ENCODE data around the gene ARMC7. TPM values are rescaled to one million over a fixed set of nuclear protein-coding genes. Genes with fewer than 3 reads are reported as not detected.
"Not testable (repeated sequence)": the region's sequence is repeated elsewhere in the genome, so short reads cannot be mapped to it uniquely, and the experiment has no call there.

The ARMC7 gene
- polyA plus RNA-seq, 6 donors from 2014 or later = 2.0 to 6.0 (median 4.5) TPM

- not testable (repeated sequence) for H3K27ac Mint-ChIP-seq; H3K4me3 Mint-ChIP-seq; H3K36me3 Mint-ChIP-seq; DNase-seq; H3K9me3 Mint-ChIP-seq; ATAC-seq (ENCODE audit: low read depth in 2 of 2); H3K4me1 Mint-ChIP-seq; H3K27me3 Mint-ChIP-seq
Measured at GRCh38 chr17:75071478-75072271, 38.1 kb upstream of the ARMC7 start.

- H3K4me1 Mint-ChIP-seq; H3K36me3 Mint-ChIP-seq; DNase-seq; ATAC-seq (ENCODE audit: low read depth in 2 of 2); H3K9me3 Mint-ChIP-seq; H3K27me3 Mint-ChIP-seq; H3K27ac Mint-ChIP-seq; H3K4me3 Mint-ChIP-seq: not testable (repeated sequence)
Measured at GRCh38 chr17:75072909-75073308, 36.9 kb upstream of the ARMC7 start.

- H3K27ac Mint-ChIP-seq = no peak overlapping the region
- peaks cover 6 to 13% (median 12%) of the 10 kb centered on the region in 3 donors for H3K4me1 Mint-ChIP-seq
- no peaks in the 10 kb centered on the region for H3K9me3 Mint-ChIP-seq
- H3K36me3 Mint-ChIP-seq = no peaks in the 10 kb centered on the region
- ATAC-seq (ENCODE audit: low read depth in 2 of 2) (no peak), DNase-seq (no peak)
- H3K27me3 Mint-ChIP-seq = no peaks in the 10 kb centered on the region
- no peak overlapping the region for H3K4me3 Mint-ChIP-seq
Measured at GRCh38 chr17:75073618-75074047, 36.1 kb upstream of the ARMC7 start.

DNA sequence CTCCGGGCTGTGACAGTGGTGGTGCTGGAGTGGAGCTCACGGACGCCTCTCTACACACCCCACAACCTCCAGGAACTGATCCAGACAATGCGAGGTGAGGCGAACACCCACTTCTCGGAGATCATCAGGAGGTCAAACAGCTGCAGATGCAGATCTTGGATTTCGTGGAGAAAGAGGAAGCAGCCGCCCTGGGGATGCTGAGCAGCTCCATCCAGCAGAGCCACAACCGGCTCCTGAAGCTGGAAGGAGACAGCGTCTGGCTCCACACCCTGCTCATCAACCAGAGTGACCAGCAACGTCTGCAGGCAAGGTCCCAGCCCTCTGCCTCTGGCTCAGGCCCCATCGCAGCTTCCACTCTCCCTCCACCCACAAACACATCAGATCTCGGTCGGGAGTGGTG is 35.2 kb upstream of the ARMC7 start:
- ATAC-seq (ENCODE audit: low read depth in 2 of 2) = no peak

DNA sequence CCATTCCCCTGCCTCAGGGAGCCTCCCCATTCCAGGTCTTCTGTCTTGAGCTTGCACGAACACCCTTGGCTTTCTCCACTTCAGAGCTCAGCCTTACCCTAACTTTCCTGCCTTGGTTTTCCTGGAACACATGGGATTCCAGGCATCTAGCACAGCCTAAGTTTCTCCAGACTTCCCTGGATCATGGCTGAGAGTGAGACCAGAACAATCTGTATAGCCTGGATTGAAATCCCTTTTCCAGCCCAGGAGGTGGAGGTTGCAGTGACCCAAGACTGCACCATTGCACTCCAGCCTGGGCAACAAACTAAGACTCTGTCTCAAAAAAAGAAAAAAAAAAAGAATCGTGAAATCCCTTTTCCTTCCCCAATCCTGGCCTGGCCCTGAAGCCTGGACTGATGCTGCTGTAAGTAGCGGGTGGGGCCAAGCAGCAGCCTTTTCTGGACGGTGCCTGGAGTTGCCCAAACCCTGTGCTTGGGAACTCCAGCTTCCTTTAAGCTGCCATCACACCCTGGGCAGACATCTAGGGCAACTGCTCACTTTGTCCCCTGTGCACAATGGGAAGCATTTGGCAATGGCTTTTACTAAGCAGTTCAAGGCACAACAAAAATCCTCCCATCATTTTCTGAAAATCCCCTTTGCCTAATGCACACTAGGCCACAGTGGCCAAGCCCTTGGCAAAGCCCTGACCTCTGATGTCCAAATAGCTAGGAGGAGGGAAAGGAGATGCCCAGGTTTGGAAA is 34.0 kb upstream of the ARMC7 start:
- no peaks in the 10 kb centered on the region for H3K36me3 Mint-ChIP-seq
- H3K4me1 Mint-ChIP-seq = peaks cover 6 to 23% (median 18%) of the 10 kb centered on the region in 3 donors
- DNase-seq = no peak
- ATAC-seq (ENCODE audit: low read depth in 2 of 2) = no peak
- H3K27ac Mint-ChIP-seq = peak overlapping the region in 2 of 6 donors; percentile 74 to 83
- H3K4me3 Mint-ChIP-seq = peak overlapping the region in 3 of 8 donors; percentile 9 to 37 (median 35)
- no peaks in the 10 kb centered on the region for H3K9me3 Mint-ChIP-seq
- H3K27me3 Mint-ChIP-seq = no peaks in the 10 kb centered on the region

More for the DNA sequence above, 35.2 kb upstream of the ARMC7 start:
- Mint-ChIP-seq H3K27ac (no peak overlapping the region), H3K27me3 (no peaks in the 10 kb centered on the region), H3K9me3 (no peaks in the 10 kb centered on the region), H3K4me3 (no peak overlapping the region), H3K36me3 (no peaks in the 10 kb centered on the region), H3K4me1 (peaks cover 6 to 20% (median 18%) of the 10 kb centered on the region in 3 donors)
- no peak for DNase-seq

GRCh38 chr17:75077072-75077495 is 32.7 kb upstream of the ARMC7 start:
- H3K36me3 Mint-ChIP-seq = no peaks in the 10 kb centered on the region
- peaks cover 6 to 23% (median 18%) of the 10 kb centered on the region in 3 donors for H3K4me1 Mint-ChIP-seq
- H3K27ac Mint-ChIP-seq = peak overlapping the region in 1 of 6 donors; percentile 84
- H3K9me3 Mint-ChIP-seq = no peaks in the 10 kb centered on the region
- DNase-seq (no peak), ATAC-seq (ENCODE audit: low read depth in 2 of 2) (no peak)
- peaks cover 0 to 8% (median 6%) of the 10 kb centered on the region in 3 donors for H3K27me3 Mint-ChIP-seq
- peak overlapping the region; percentile 80 to 89 (median 85) for H3K4me3 Mint-ChIP-seq

GRCh38 chr17:75077496-75078283 is 32.1 kb upstream of the ARMC7 start:
- peak; percentile 36 for DNase-seq
- Mint-ChIP-seq H3K27ac (peak overlapping the region in 4 of 6 donors; percentile 9 to 86 (median 82)), H3K4me3 (peak overlapping the region; percentile 80 to 89 (median 84)), H3K27me3 (peaks cover 0 to 14% (median 12%) of the 10 kb centered on the region in 3 donors), H3K9me3 (no peaks in the 10 kb centered on the region), H3K36me3 (no peaks in the 10 kb centered on the region), H3K4me1 (peaks cover 6 to 23% (median 18%) of the 10 kb centered on the region in 3 donors)
- peak; percentile 81 to 85 for ATAC-seq (ENCODE audit: low read depth in 2 of 2)

DNA sequence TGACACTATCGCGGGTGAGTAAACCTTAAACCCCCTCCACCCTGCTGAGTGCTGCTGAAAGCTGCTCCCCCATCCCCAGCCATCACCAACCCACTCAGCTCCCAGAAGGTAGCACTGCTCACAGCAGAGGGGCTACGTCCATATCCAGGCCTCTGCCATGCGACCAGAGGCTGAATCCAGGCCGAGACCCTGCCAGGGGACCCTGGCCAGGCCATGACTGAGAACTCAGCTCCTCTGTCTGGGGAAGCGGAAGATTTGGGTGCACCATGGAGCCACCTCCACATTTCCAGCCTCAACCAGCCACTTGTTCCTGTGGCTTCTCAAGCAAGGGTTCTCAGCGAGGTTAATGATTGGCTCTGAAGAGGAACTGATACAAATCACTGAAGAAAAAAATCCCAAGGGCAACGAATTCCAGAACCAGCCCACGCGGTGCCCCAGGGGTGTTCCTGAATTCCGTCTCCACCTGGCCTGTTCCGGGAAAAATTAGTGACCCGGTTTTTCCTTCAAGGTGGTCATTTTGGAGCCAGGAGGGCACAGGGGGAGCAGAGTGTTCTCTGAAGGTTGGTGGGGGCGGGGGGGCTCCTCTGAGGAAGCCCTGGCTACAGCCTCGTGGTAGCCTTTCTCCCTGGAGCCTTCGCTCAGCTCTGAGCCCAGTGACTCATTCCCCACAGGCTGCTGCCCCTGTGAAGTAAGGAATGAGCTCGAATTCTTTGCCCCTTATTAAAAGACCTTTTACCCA is 31.3 kb upstream of the ARMC7 start:
- DNase-seq = no peak
- peak overlapping the region in 1 of 6 donors; percentile 79 for H3K27ac Mint-ChIP-seq

GRCh38 chr17:75079023-75079373 is 30.8 kb upstream of the ARMC7 start:
- Mint-ChIP-seq H3K27me3 (peaks cover 3 to 16% (median 15%) of the 10 kb centered on the region in 3 donors), H3K27ac (no peak overlapping the region), H3K9me3 (no peaks in the 10 kb centered on the region), H3K4me3 (peak overlapping the region in 7 of 8 donors; percentile 15 to 85 (median 35)), H3K4me1 (peaks cover 6 to 23% (median 18%) of the 10 kb centered on the region in 3 donors), H3K36me3 (no peaks in the 10 kb centered on the region)
- ATAC-seq (ENCODE audit: low read depth in 2 of 2) (no peak), DNase-seq (no peak)

More for the DNA sequence above, 31.3 kb upstream of the ARMC7 start:
- Mint-ChIP-seq H3K4me3 (peak overlapping the region in 7 of 8 donors; percentile 57 to 89 (median 80)), H3K36me3 (no peaks in the 10 kb centered on the region), H3K9me3 (no peaks in the 10 kb centered on the region), H3K4me1 (peaks cover 6 to 23% (median 18%) of the 10 kb centered on the region in 3 donors), H3K27me3 (peaks cover 0 to 16% (median 15%) of the 10 kb centered on the region in 3 donors)
- ATAC-seq (ENCODE audit: low read depth in 2 of 2) = peak; percentile 34 to 46

- H3K27ac Mint-ChIP-seq = peak overlapping the region in 1 of 6 donors; percentile 26
- H3K4me3 Mint-ChIP-seq = peak overlapping the region in 1 of 8 donors; percentile 18
- ATAC-seq (ENCODE audit: low read depth in 2 of 2) = no peak
Measured at GRCh38 chr17:75081611-75082540, 27.9 kb upstream of the ARMC7 start.

DNA sequence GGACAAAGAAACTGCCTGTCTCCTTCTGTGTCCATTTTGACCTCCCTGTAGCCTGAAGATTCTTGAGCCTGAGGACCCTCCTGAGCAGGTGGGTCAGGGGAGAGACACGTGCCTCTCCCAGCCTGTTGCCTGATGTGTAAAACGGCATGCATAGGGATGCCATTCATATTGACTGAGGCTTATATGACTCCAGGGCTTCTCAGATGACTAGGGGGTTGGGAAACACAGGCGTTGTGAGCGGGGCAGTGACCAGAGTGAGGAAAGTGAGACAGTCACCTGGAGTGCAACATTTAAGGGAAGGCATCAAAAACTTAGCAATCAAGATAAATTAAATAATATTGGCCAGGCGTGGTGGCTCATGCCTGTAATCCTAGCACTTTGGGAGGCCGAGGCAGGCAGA is 27.1 kb upstream of the ARMC7 start:
- H3K4me1 Mint-ChIP-seq = peaks cover 10 to 29% (median 19%) of the 10 kb centered on the region in 3 donors
- ATAC-seq (ENCODE audit: low read depth in 2 of 2) = no peak
- H3K4me3 Mint-ChIP-seq = no peak overlapping the region
- H3K9me3 Mint-ChIP-seq = no peaks in the 10 kb centered on the region
- H3K27ac Mint-ChIP-seq = peak overlapping the region in 1 of 6 donors; percentile 63
- peaks cover 4 to 23% (median 16%) of the 10 kb centered on the region in 3 donors for H3K27me3 Mint-ChIP-seq
- H3K36me3 Mint-ChIP-seq = no peaks in the 10 kb centered on the region
- no peak for DNase-seq

More at GRCh38 chr17:75081611-75082540, 27.9 kb upstream of the ARMC7 start:
- H3K27me3 Mint-ChIP-seq = peaks cover 4 to 22% (median 16%) of the 10 kb centered on the region in 3 donors
- no peaks in the 10 kb centered on the region for H3K9me3 Mint-ChIP-seq
- peaks cover 15 to 26% (median 25%) of the 10 kb centered on the region in 3 donors for H3K4me1 Mint-ChIP-seq
- no peaks in the 10 kb centered on the region for H3K36me3 Mint-ChIP-seq
- DNase-seq = no peak
